ENCODE results near the gene HDAC11.
"Not testable (repeated sequence)": the region's sequence is repeated elsewhere in the genome, so short reads cannot be mapped to it uniquely, and the experiment has no call there.

GRCh38 chr3:13499246-13499645 is 19.1 kb downstream of the HDAC11 start:
- TF ChIP-seq, protein P1, sequence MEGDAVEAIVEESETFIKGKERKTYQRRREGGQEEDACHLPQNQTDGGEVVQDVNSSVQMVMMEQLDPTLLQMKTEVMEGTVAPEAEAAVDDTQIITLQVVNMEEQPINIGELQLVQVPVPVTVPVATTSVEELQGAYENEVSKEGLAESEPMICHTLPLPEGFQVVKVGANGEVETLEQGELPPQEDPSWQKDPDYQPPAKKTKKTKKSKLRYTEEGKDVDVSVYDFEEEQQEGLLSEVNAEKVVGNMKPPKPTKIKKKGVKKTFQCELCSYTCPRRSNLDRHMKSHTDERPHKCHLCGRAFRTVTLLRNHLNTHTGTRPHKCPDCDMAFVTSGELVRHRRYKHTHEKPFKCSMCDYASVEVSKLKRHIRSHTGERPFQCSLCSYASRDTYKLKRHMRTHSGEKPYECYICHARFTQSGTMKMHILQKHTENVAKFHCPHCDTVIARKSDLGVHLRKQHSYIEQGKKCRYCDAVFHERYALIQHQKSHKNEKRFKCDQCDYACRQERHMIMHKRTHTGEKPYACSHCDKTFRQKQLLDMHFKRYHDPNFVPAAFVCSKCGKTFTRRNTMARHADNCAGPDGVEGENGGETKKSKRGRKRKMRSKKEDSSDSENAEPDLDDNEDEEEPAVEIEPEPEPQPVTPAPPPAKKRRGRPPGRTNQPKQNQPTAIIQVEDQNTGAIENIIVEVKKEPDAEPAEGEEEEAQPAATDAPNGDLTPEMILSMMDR (IDR thresholded peaks at IDR 0.05; ENCODE audit: low read depth, low read length), result not testable (repeated sequence)
- TF ChIP-seq EZH2phosphoT487 (IDR thresholded peaks at IDR 0.05; ENCODE audit: low read depth), result not testable (repeated sequence)

Measured in OCI-LY3 (cell line).